ENCODE results near the gene STAC.
"Not testable (repeated sequence)": the region's sequence is repeated elsewhere in the genome, so short reads cannot be mapped to it uniquely, and the experiment has no call there.

Gene STAC

GRCh38 chr3:36562945-36563344 lies 182.6 kb downstream of the STAC start:
- no peak overlapping the region for H3K4me3 ChIP-seq (ENCODE audit: low read depth, low read length)
- DNase-seq (ENCODE audit: low read depth), result no peak
- in situ Hi-C loops (cut with HindIII; ENCODE audit: low sequenced_read_pairs), result no loop called here
- no peak for TF ChIP-seq CTCF (IDR thresholded peaks at IDR 0.05; ENCODE audit: low read depth, low read length, missing control alignments)

GRCh38 chr3:36575241-36575640 lies 194.9 kb downstream of the STAC start:
- in situ Hi-C loops (cut with HindIII; ENCODE audit: low sequenced_read_pairs), result no loop called here
- no peak for TF ChIP-seq CTCF (IDR thresholded peaks at IDR 0.05; ENCODE audit: low read depth, low read length, missing control alignments)
- no peak overlapping the region for H3K4me3 ChIP-seq (ENCODE audit: low read depth, low read length)
- no peak for DNase-seq (ENCODE audit: low read depth)

GRCh38 chr3:36578418-36578817 lies 198.1 kb downstream of the STAC start:
- DNase-seq (ENCODE audit: low read depth); in situ Hi-C loops (cut with HindIII; ENCODE audit: low sequenced_read_pairs): not testable (repeated sequence)

GRCh38 chr3:36579746-36580145 lies 199.4 kb downstream of the STAC start:
- DNase-seq (ENCODE audit: low read depth), result no peak
- H3K4me3 ChIP-seq (ENCODE audit: low read depth, low read length), result no peak overlapping the region
- in situ Hi-C loops (cut with HindIII; ENCODE audit: low sequenced_read_pairs), result no loop called here
- TF ChIP-seq CTCF (IDR thresholded peaks at IDR 0.05; ENCODE audit: low read depth, low read length, missing control alignments), result no peak

More at GRCh38 chr3:36578418-36578817, 198.1 kb downstream of the STAC start:
- H3K4me3 ChIP-seq (ENCODE audit: low read depth, low read length), result not testable (repeated sequence)

GRCh38 chr3:36580716-36581115 lies 200.4 kb downstream of the STAC start:
- in situ Hi-C loops (cut with HindIII; ENCODE audit: low sequenced_read_pairs), result no loop called here
- no peak for TF ChIP-seq CTCF (IDR thresholded peaks at IDR 0.05; ENCODE audit: low read depth, low read length, missing control alignments)

GRCh38 chr3:36591959-36592358 lies 211.7 kb downstream of the STAC start:
- TF ChIP-seq CTCF (IDR thresholded peaks at IDR 0.05; ENCODE audit: low read depth, low read length, missing control alignments), result peak; percentile 13
- in situ Hi-C loops (cut with HindIII; ENCODE audit: low sequenced_read_pairs), result no loop called here
- H3K4me3 ChIP-seq (ENCODE audit: low read depth, low read length), result no peak overlapping the region
- no peak for DNase-seq (ENCODE audit: low read depth)

More at GRCh38 chr3:36580716-36581115, 200.4 kb downstream of the STAC start:
- DNase-seq (ENCODE audit: low read depth), result no peak
- H3K4me3 ChIP-seq (ENCODE audit: low read depth, low read length), result no peak overlapping the region

GRCh38 chr3:36595511-36595910 lies 215.2 kb downstream of the STAC start:
- no peak for DNase-seq (ENCODE audit: low read depth)
- no peak overlapping the region for H3K4me3 ChIP-seq (ENCODE audit: low read depth, low read length)
- no peak for TF ChIP-seq CTCF (IDR thresholded peaks at IDR 0.05; ENCODE audit: low read depth, low read length, missing control alignments)
- in situ Hi-C loops (cut with HindIII; ENCODE audit: low sequenced_read_pairs), result no loop called here
